Testis (tissue), 2 donors: ENCODE results near the gene RUVBL2.

Experiments
- POLR2A ChIP-seq: fragments of 450-650 bp; IDR thresholded peaks from one replicate; pipeline ENCODE4 v1.6.1; 2017; ENCODE audit warnings: antibody characterized with exemption, mild to moderate bottlenecking, moderate library complexity
- TF ChIP-seq, protein P1 (sequence below), 3 experiments: fragments of 450-650 bp in 2 of 3; fragments of 200-600 bp in 1 of 3; sonication (generic) in 1 of 3; IDR thresholded peaks; one replicate each; pipeline ENCODE4 v1.5.1; 2016 to 2019; ENCODE audit warnings: antibody characterized with exemption in 3 of 3, mild to moderate bottlenecking in 2 of 3, moderate library complexity in 1 of 3

DNA sequence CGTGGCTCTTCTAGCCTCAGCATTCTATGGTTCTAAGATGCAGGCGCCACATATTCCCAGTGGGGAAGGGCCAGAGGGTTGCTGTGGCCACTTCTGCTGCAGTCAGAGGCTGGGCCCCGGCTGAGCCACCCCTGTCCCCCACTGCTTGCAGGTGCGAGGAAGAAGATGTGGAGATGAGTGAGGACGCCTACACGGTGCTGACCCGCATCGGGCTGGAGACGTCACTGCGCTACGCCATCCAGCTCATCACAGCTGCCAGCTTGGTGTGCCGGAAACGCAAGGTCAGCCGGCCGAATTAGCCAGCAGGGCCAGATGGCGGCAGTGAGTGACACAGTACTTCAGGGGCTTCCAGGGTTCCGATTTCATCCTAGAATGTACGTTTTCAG, 21.2 kb downstream of the RUVBL2 start:
- TF ChIP-seq, protein P1, sequence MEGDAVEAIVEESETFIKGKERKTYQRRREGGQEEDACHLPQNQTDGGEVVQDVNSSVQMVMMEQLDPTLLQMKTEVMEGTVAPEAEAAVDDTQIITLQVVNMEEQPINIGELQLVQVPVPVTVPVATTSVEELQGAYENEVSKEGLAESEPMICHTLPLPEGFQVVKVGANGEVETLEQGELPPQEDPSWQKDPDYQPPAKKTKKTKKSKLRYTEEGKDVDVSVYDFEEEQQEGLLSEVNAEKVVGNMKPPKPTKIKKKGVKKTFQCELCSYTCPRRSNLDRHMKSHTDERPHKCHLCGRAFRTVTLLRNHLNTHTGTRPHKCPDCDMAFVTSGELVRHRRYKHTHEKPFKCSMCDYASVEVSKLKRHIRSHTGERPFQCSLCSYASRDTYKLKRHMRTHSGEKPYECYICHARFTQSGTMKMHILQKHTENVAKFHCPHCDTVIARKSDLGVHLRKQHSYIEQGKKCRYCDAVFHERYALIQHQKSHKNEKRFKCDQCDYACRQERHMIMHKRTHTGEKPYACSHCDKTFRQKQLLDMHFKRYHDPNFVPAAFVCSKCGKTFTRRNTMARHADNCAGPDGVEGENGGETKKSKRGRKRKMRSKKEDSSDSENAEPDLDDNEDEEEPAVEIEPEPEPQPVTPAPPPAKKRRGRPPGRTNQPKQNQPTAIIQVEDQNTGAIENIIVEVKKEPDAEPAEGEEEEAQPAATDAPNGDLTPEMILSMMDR (IDR thresholded peaks at IDR 0.05): no peak
- no peak for TF ChIP-seq POLR2A
